Vagina (tissue), 2 donors: ENCODE measurements around the gene WNT9A. TPM values are rescaled to one million over a fixed set of nuclear protein-coding genes. Genes with fewer than 3 reads are reported as not detected.
A peak's percentile ranks its signal among the peaks of the same experiment; 100 is the strongest.

Experiments used
- DNase-seq, 2 donors: peaks; one replicate each; pipeline ENCODE4 v3.0.0-alpha.2; 2017; ENCODE audit errors: extremely low spot score in 2 of 2
- H3K27ac ChIP-seq: fragments of 200-600 bp; sonication (generic); one replicate; pipeline ENCODE4 v1.5.1; 2019
- H3K27me3 ChIP-seq: fragments of 200-600 bp; sonication (generic); one replicate; pipeline ENCODE4 v1.5.1; 2019
- H3K36me3 ChIP-seq, 2 donors: fragments of 200-600 bp; sonication (generic); one replicate each; pipeline ENCODE4 v1.5.1; 2017 to 2019
- H3K4me1 ChIP-seq: fragments of 200-600 bp; sonication (generic); one replicate; pipeline ENCODE4 v1.5.1; 2019
- H3K4me3 ChIP-seq, 2 donors: fragments of 200-600 bp; sonication (generic); 1 replicate in 1 of 2; 2 replicates in 1 of 2; pipeline ENCODE4 v1.5.1; 2016 to 2019
- H3K9me3 ChIP-seq: fragments of 200-600 bp; sonication (generic); one replicate; pipeline ENCODE4 v1.5.1; 2019
- CTCF ChIP-seq, 3 experiments: fragments of 450-650 bp in 2 of 3; fragments of 200-600 bp in 1 of 3; sonication (generic) in 1 of 3; IDR thresholded peaks; one replicate each; pipeline ENCODE4 v1.5.1; 2017 to 2019; ENCODE audit warnings: antibody characterized with exemption in 3 of 3, mild to moderate bottlenecking in 2 of 3, moderate library complexity in 2 of 3
- POLR2A ChIP-seq, 2 donors: fragments of 450-650 bp; IDR thresholded peaks; one replicate each; pipeline ENCODE4 v1.6.1; 2017; ENCODE audit warnings: antibody characterized with exemption in 2 of 2, mild to moderate bottlenecking in 2 of 2, moderate library complexity in 2 of 2
- POLR2AphosphoS5 ChIP-seq, 2 donors: sonication (generic); formaldehyde crosslinking; IDR thresholded peaks; one replicate each; pipeline ENCODE4 v1.9.0; 2017; ENCODE audit warnings: antibody characterized with exemption in 2 of 2, mild to moderate bottlenecking in 2 of 2, low read depth in 1 of 2; ENCODE audit not compliant: insufficient read depth in 1 of 2
- intact Hi-C: fragments of 100-400 bp; cut with DNase I; formaldehyde crosslinking; loops from one replicate; pipeline ENCODE4 v1.15.1; 2023
- total RNA-seq: library from RNA; depleted of rRNA; stranded (reverse); fragments of >200 nt; gene quantifications from one replicate; pipeline ENCODE4 v1.2.3, GENCODE V29; 2016

The WNT9A gene
- total RNA-seq, 1 donor from 2014 or later: 2.9 TPM

GRCh38 chr1:227894831-227895451 lies 52.8 kb downstream of the WNT9A start:
- H3K36me3 ChIP-seq: no peaks in the 10 kb centered on the region
- intact Hi-C loops: no loop called here
- no peaks in the 10 kb centered on the region for H3K4me1 ChIP-seq
- TF ChIP-seq CTCF (IDR thresholded peaks at IDR 0.05): no peak
- no peak for TF ChIP-seq POLR2A (IDR thresholded peaks at IDR 0.05)
- no peak for TF ChIP-seq POLR2AphosphoS5 (IDR thresholded peaks at IDR 0.05; ENCODE audit: insufficient read depth in 1 of 2, low read depth in 1 of 2)
- H3K27ac ChIP-seq: no peak overlapping the region
- no peaks in the 10 kb centered on the region for H3K27me3 ChIP-seq
- H3K9me3 ChIP-seq: no peaks in the 10 kb centered on the region
- peak; percentile 84 to 85 for DNase-seq
- H3K4me3 ChIP-seq: no peak overlapping the region

GRCh38 chr1:227893949-227894721 lies 53.6 kb downstream of the WNT9A start:
- peak; percentile 72 to 77 for DNase-seq
- no peak overlapping the region for H3K27ac ChIP-seq
- intact Hi-C loops: no loop called here

GRCh38 chr1:227893300-227893948 lies 54.3 kb downstream of the WNT9A start:
- DNase-seq: peak; percentile 69 to 92
- H3K27me3 ChIP-seq: no peaks in the 10 kb centered on the region
- no peak overlapping the region for H3K27ac ChIP-seq
- intact Hi-C loops: no loop called here
- TF ChIP-seq POLR2A (IDR thresholded peaks at IDR 0.05) (no peak), POLR2AphosphoS5 (IDR thresholded peaks at IDR 0.05; ENCODE audit: insufficient read depth in 1 of 2, low read depth in 1 of 2) (no peak), CTCF (IDR thresholded peaks at IDR 0.05) (no peak)
- H3K36me3 ChIP-seq: no peaks in the 10 kb centered on the region
- H3K4me3 ChIP-seq: no peak overlapping the region
- H3K9me3 ChIP-seq: no peaks in the 10 kb centered on the region
- no peaks in the 10 kb centered on the region for H3K4me1 ChIP-seq

More at GRCh38 chr1:227893949-227894721, 53.6 kb downstream of the WNT9A start:
- no peaks in the 10 kb centered on the region for H3K4me1 ChIP-seq
- no peaks in the 10 kb centered on the region for H3K36me3 ChIP-seq
- no peaks in the 10 kb centered on the region for H3K27me3 ChIP-seq
- H3K9me3 ChIP-seq: no peaks in the 10 kb centered on the region
- no peak overlapping the region for H3K4me3 ChIP-seq
- TF ChIP-seq POLR2A (IDR thresholded peaks at IDR 0.05): no peak
- TF ChIP-seq POLR2AphosphoS5 (IDR thresholded peaks at IDR 0.05; ENCODE audit: insufficient read depth in 1 of 2, low read depth in 1 of 2): no peak
- TF ChIP-seq CTCF (IDR thresholded peaks at IDR 0.05): no peak

- TF ChIP-seq CTCF (IDR thresholded peaks at IDR 0.05): no peak
- TF ChIP-seq POLR2AphosphoS5 (IDR thresholded peaks at IDR 0.05; ENCODE audit: insufficient read depth in 1 of 2, low read depth in 1 of 2): no peak
- no peak for TF ChIP-seq POLR2A (IDR thresholded peaks at IDR 0.05)
- no peaks in the 10 kb centered on the region for H3K9me3 ChIP-seq
- H3K4me1 ChIP-seq: no peaks in the 10 kb centered on the region
- DNase-seq: peak; percentile 71 to 82
- intact Hi-C loops: no loop called here
- H3K36me3 ChIP-seq: no peaks in the 10 kb centered on the region
- no peaks in the 10 kb centered on the region for H3K27me3 ChIP-seq
- no peak overlapping the region for H3K4me3 ChIP-seq
- H3K27ac ChIP-seq: no peak overlapping the region
Measured at GRCh38 chr1:227892489-227893299, 55.0 kb downstream of the WNT9A start.
